WTC11 (cell line): Measurements from ENCODE around the gene BPI. TPM values are rescaled to one million over a fixed set of nuclear protein-coding genes. Genes with fewer than 3 reads are reported as not detected.

ENCODE experiments used
- ATAC-seq: fragments of 200-7000 bp; cut with Tn5 transposase; 2 replicates; pipeline ENCODE4 v1.10.0; 2021; ENCODE audit warnings: mild to moderate bottlenecking, moderate library complexity
- CTCF ChIA-PET: fragments of 300-600 bp; sonication (Branson Sonifier 250); formaldehyde crosslinking; loops from one replicate; lab custom pipeline; 2021; ENCODE audit warnings: antibody characterized with exemption; lab: Charles Lee
- POLR2A ChIA-PET: fragments of 350-600 bp; sonication (Branson Sonifier 250); formaldehyde crosslinking; loops from one replicate; lab custom pipeline; 2021; ENCODE audit warnings: antibody characterized with exemption; lab: Charles Lee
- DNase-seq: peaks from one replicate; pipeline ENCODE4 v3.0.0; 2021; ENCODE audit warnings: low spot score
- H3K27ac Mint-ChIP-seq: 2 replicates; pipeline ENCODE4 v1.8.0; 2021; ENCODE audit warnings: mixed read lengths
- H3K27me3 Mint-ChIP-seq: 2 replicates; pipeline ENCODE4 v1.8.0; 2021; ENCODE audit warnings: low read depth, mild to moderate bottlenecking, moderate library complexity, mixed read lengths
- H3K36me3 Mint-ChIP-seq: 2 replicates; pipeline ENCODE4 v1.8.0; 2021; ENCODE audit warnings: mixed read lengths
- H3K4me1 Mint-ChIP-seq: 2 replicates; pipeline ENCODE4 v1.8.0; 2022; ENCODE audit warnings: mixed read lengths
- H3K4me3 Mint-ChIP-seq: 2 replicates; pipeline ENCODE4 v1.8.0; 2021; ENCODE audit warnings: mild to moderate bottlenecking, moderate library complexity, mixed read lengths
- H3K9me3 Mint-ChIP-seq: 2 replicates; pipeline ENCODE4 v1.8.0; 2021; ENCODE audit warnings: mixed read lengths
- CTCF ChIP-seq: fragments of 200-600 bp; IDR thresholded peaks from 2 replicates; pipeline ENCODE4 v1.8.0; 2022; ENCODE audit warnings: antibody characterized with exemption
- EMX1 ChIP-seq: fragments of 250-450 bp; sonication (Bioruptor Pico); IDR thresholded peaks from 2 replicates; pipeline ENCODE4 v1.8.0; 2021; ENCODE audit warnings: mild to moderate bottlenecking
- ESRRA ChIP-seq: sonication (generic); formaldehyde crosslinking; IDR thresholded peaks from 2 replicates; pipeline ENCODE4 v1.8.1; 2022; ENCODE audit warnings: mild to moderate bottlenecking, missing genetic modification reagents, borderline replicate concordance
- ETV6 ChIP-seq: sonication (generic); formaldehyde crosslinking; IDR thresholded peaks from 2 replicates; pipeline ENCODE4 v1.8.1; 2022; ENCODE audit warnings: mild to moderate bottlenecking, missing genetic modification reagents
- FOXK1 ChIP-seq: sonication (generic); formaldehyde crosslinking; IDR thresholded peaks from 2 replicates; pipeline ENCODE4 v1.8.0; 2022; ENCODE audit warnings: mild to moderate bottlenecking, moderate library complexity, missing genetic modification reagents
- GTF2I ChIP-seq: fragments of 250-450 bp; sonication (Bioruptor Pico); conservative IDR thresholded peaks from 2 replicates; pipeline ENCODE4 v1.4.0; 2021; ENCODE audit warnings: mild to moderate bottlenecking
- HMGA2 ChIP-seq: fragments of 250-450 bp; sonication (Bioruptor Pico); IDR thresholded peaks from 2 replicates; pipeline ENCODE4 v1.4.0; 2021; ENCODE audit warnings: mild to moderate bottlenecking, moderate library complexity
- MYBL2 ChIP-seq: sonication (generic); formaldehyde crosslinking; IDR thresholded peaks from 2 replicates; pipeline ENCODE4 v1.8.1; 2023; ENCODE audit warnings: mild to moderate bottlenecking, moderate library complexity, missing genetic modification reagents
- NFYB ChIP-seq: sonication (generic); formaldehyde crosslinking; conservative IDR thresholded peaks from 2 replicates; pipeline ENCODE4 v1.8.0; 2022; ENCODE audit warnings: low read depth, missing genetic modification reagents
- PRRX2 ChIP-seq: fragments of 250-450 bp; sonication (Bioruptor Pico); IDR thresholded peaks from 2 replicates; pipeline ENCODE4 v1.8.0; 2021; ENCODE audit warnings: mild to moderate bottlenecking
- SMAD4 ChIP-seq: sonication (generic); formaldehyde crosslinking; IDR thresholded peaks from 2 replicates; pipeline ENCODE4 v1.8.0; 2022; ENCODE audit warnings: mild to moderate bottlenecking, missing genetic modification reagents
- TEAD1 ChIP-seq: sonication (generic); formaldehyde crosslinking; IDR thresholded peaks from 2 replicates; pipeline ENCODE4 v1.8.0; 2022; ENCODE audit warnings: mild to moderate bottlenecking, missing genetic modification reagents
- USF2 ChIP-seq: sonication (generic); formaldehyde crosslinking; IDR thresholded peaks from 2 replicates; pipeline ENCODE4 v1.8.1; 2023; ENCODE audit warnings: mild to moderate bottlenecking, missing genetic modification reagents, moderate library complexity
- ZNF121 ChIP-seq: sonication (generic); formaldehyde crosslinking; IDR thresholded peaks from 2 replicates; pipeline ENCODE4 v1.8.0; 2023; ENCODE audit warnings: missing genetic modification reagents
- ZNF219 ChIP-seq: sonication (generic); formaldehyde crosslinking; IDR thresholded peaks from 2 replicates; pipeline ENCODE4 v1.8.0; 2023; ENCODE audit warnings: missing genetic modification reagents, mild to moderate bottlenecking, borderline replicate concordance
- ZNF232 ChIP-seq: sonication (generic); formaldehyde crosslinking; IDR thresholded peaks from 2 replicates; pipeline ENCODE4 v1.8.0; 2022; ENCODE audit warnings: mild to moderate bottlenecking, missing genetic modification reagents
- ZNF512 ChIP-seq: sonication (generic); formaldehyde crosslinking; IDR thresholded peaks from 2 replicates; pipeline ENCODE4 v1.8.1; 2022; ENCODE audit warnings: missing genetic modification reagents, borderline replicate concordance
- total RNA-seq: library from RNA; stranded (reverse); gene quantifications from 3 replicates; pipeline ENCODE4 v1.2.3, GENCODE V29; 2021
- TF ChIP-seq, protein P1 (sequence below): sonication (generic); formaldehyde crosslinking; IDR thresholded peaks from 2 replicates; pipeline ENCODE4 v1.8.0; 2022; ENCODE audit warnings: mild to moderate bottlenecking, missing genetic modification reagents
- TF ChIP-seq, protein P2 (sequence below): sonication (generic); formaldehyde crosslinking; IDR thresholded peaks from 2 replicates; pipeline ENCODE4 v1.8.1; 2023; ENCODE audit warnings: mild to moderate bottlenecking, missing genetic modification reagents
- TF ChIP-seq, protein P3 (sequence below): sonication (generic); formaldehyde crosslinking; IDR thresholded peaks from 2 replicates; pipeline ENCODE4 v1.8.0; 2022; ENCODE audit warnings: mild to moderate bottlenecking, missing genetic modification reagents
- TF ChIP-seq, protein P4 (sequence below): sonication (generic); formaldehyde crosslinking; IDR thresholded peaks from 2 replicates; pipeline ENCODE4 v1.8.0; 2022; ENCODE audit warnings: mild to moderate bottlenecking, missing genetic modification reagents

Gene BPI
- total RNA-seq, 1 experiment from 2014 or later: not detected

DNA sequence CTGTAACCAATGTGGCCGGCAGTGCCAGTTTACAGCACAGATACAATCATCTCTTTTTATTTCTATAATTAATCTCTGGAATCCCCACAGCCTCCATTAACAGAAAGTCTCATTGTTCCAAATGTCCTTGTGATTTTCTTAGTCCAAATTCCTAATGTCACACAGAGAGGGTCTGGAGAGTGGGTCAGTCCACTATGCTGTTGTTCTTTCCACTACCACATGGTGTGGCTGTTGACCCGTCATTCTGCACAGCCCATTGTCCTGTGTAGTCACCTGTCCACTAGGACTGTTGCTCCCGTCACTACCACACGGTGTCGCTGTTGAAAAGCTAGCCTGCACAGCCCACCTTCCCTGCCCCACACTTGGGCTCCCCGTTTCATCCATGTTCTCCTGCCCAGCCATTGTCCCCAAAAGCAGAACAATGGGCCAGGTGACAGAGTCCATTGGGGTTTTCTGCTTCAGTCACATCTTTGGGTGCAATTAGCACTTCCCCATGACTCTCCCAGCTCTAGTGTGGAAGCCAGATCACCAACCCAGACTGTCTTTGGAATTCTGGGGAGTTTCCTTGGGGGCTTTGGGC, 33.7 kb downstream of the BPI start:
- Mint-ChIP-seq H3K4me1 (peaks cover 35% of the 10 kb centered on the region), H3K27me3 (no peaks in the 10 kb centered on the region; the same call in 1 of the 2 replicates), H3K4me3 (no peak overlapping the region), H3K9me3 (peaks cover 6% of the 10 kb centered on the region), H3K27ac (no peak overlapping the region), H3K36me3 (peaks cover 6% of the 10 kb centered on the region)
- POLR2A ChIA-PET: no interaction called here
- TF ChIP-seq ZNF232 (CRISPR knock-in tag) (0 out of 2 replicates have a peak, but pooled peaks have one; percentile 28), ETV6 (CRISPR knock-in tag) (peak; percentile 42; the same call in 1 of the 2 replicates), MYBL2 (CRISPR knock-in tag) (no peak), ESRRA (CRISPR knock-in tag) (no peak), FOXK1 (peak; percentile 61; the same call in 1 of the 2 replicates), SMAD4 (no peak), CTCF (peak; percentile 96), ZNF121 (CRISPR knock-in tag) (peak; percentile 100), ZNF219 (CRISPR knock-in tag) (no peak), GTF2I (CRISPR knock-in tag) (peak; percentile 95), EMX1 (CRISPR knock-in tag) (peak; percentile 58; the same call in 1 of the 2 replicates), USF2 (CRISPR knock-in tag) (peak; percentile 66), PRRX2 (CRISPR knock-in tag) (0 out of 2 replicates have a peak, but pooled peaks have one; percentile 58), TEAD1 (CRISPR knock-in tag) (peak; percentile 7; the same call in 1 of the 2 replicates)
- TF ChIP-seq, protein P1, sequence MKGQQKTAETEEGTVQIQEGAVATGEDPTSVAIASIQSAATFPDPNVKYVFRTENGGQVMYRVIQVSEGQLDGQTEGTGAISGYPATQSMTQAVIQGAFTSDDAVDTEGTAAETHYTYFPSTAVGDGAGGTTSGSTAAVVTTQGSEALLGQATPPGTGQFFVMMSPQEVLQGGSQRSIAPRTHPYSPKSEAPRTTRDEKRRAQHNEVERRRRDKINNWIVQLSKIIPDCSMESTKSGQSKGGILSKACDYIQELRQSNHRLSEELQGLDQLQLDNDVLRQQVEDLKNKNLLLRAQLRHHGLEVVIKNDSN (CRISPR knock-in tag): peak; percentile 43; the same call in 1 of the 2 replicates
- TF ChIP-seq, protein P2, sequence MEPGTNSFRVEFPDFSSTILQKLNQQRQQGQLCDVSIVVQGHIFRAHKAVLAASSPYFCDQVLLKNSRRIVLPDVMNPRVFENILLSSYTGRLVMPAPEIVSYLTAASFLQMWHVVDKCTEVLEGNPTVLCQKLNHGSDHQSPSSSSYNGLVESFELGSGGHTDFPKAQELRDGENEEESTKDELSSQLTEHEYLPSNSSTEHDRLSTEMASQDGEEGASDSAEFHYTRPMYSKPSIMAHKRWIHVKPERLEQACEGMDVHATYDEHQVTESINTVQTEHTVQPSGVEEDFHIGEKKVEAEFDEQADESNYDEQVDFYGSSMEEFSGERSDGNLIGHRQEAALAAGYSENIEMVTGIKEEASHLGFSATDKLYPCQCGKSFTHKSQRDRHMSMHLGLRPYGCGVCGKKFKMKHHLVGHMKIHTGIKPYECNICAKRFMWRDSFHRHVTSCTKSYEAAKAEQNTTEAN (CRISPR knock-in tag): peak; percentile 62; the same call in 1 of the 2 replicates
- TF ChIP-seq, protein P3, sequence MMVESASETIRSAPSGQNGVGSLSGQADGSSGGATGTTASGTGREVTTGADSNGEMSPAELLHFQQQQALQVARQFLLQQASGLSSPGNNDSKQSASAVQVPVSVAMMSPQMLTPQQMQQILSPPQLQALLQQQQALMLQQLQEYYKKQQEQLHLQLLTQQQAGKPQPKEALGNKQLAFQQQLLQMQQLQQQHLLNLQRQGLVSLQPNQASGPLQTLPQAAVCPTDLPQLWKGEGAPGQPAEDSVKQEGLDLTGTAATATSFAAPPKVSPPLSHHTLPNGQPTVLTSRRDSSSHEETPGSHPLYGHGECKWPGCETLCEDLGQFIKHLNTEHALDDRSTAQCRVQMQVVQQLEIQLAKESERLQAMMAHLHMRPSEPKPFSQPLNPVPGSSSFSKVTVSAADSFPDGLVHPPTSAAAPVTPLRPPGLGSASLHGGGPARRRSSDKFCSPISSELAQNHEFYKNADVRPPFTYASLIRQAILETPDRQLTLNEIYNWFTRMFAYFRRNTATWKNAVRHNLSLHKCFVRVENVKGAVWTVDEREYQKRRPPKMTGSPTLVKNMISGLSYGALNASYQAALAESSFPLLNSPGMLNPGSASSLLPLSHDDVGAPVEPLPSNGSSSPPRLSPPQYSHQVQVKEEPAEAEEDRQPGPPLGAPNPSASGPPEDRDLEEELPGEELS (CRISPR knock-in tag): peak; percentile 23; the same call in 1 of the 2 replicates
- CTCF ChIA-PET: interaction anchor here (0.6 to 8.0 kb wide), 32 partner anchors 9 to 555 kb away, joined by 3 to 329 read pairs (median 5); partner anchors contain the start of genes ACTR5, LBP, RALGAPB and SNHG17
- ATAC-seq (peak; percentile 76), DNase-seq (peak; percentile 97)

DNA sequence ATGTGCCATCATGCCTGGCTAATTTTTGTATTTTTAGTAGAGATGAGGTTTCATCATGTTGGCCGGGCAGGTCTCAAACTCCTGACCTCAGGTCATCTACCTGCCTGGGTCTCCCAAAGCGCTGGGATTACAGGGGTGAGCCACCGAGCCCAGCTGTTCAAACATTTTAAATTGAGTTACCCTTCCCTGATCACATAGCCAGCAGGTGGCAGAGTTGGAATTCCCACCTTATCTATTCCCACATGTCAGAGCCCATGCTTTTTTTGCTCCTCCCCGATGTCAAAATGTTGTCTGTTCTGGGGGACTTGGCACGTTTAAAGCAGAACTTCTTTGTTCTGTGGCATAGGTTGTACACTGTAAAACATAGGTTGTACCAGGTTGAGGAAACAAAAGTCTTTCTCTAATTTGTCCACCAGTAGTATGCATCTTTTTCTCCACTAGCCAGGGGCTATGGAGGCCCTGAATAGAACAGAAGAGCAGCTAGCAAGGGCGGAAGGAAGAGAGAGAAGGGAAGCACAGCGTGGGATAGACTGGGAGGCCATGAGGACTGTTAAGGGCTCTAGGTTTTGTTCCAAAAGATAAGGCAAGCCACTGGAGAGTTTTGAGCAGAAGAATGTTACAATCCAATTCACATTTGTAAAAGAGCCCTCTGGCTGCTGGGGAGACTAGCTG, 35.0 kb downstream of the BPI start:
- H3K27ac Mint-ChIP-seq: peak overlapping the region; percentile 6; the same call in 1 of the 2 replicates
- peaks cover 6% of the 10 kb centered on the region for H3K36me3 Mint-ChIP-seq
- H3K9me3 Mint-ChIP-seq: peaks cover 6% of the 10 kb centered on the region
- CTCF ChIA-PET: interaction anchor here (0.7 to 8.0 kb wide), 21 partner anchors 15 to 281 kb away, joined by 3 to 329 read pairs (median 7); partner anchors contain the start of genes RALGAPB and SNHG17
- no peak overlapping the region for H3K4me3 Mint-ChIP-seq
- no peaks in the 10 kb centered on the region; the same call in 1 of the 2 replicates for H3K27me3 Mint-ChIP-seq
- ATAC-seq (peak; percentile 3; the same call in 1 of the 2 replicates), DNase-seq (peak; percentile 71)
- POLR2A ChIA-PET: interaction anchor here (0.6 to 1.8 kb wide), 3 partner anchors 17 to 1050 kb away, joined by 3 to 5 read pairs (median 3); no protein-coding TSS in a partner anchor
- peaks cover 49% of the 10 kb centered on the region for H3K4me1 Mint-ChIP-seq
- TF ChIP-seq ZNF121 (CRISPR knock-in tag): no peak
- TF ChIP-seq HMGA2: no peak
- TF ChIP-seq ZNF512 (CRISPR knock-in tag): no peak
- TF ChIP-seq NFYB (CRISPR knock-in tag): no peak
- peak; percentile 23; the same call in 1 of the 2 replicates for TF ChIP-seq CTCF
- TF ChIP-seq, protein P4, sequence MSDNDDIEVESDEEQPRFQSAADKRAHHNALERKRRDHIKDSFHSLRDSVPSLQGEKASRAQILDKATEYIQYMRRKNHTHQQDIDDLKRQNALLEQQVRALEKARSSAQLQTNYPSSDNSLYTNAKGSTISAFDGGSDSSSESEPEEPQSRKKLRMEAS (CRISPR knock-in tag): peak; percentile 50; the same call in 1 of the 2 replicates
